HepG2 (cell line): Measurements from ENCODE around the gene ZNF217. TPM values are rescaled to one million over a fixed set of nuclear protein-coding genes. Genes with fewer than 3 reads are reported as not detected.

Source experiments
- CBX1 ChIP-seq: IDR thresholded peaks from one replicate; pipeline ENCODE4 v1.6.1; 2016; ENCODE audit warnings: antibody characterized with exemption, low read depth
- GTF2F1 ChIP-seq: fragments of 150-350 bp; IDR thresholded peaks from 2 replicates; pipeline ENCODE4 v1.6.1; 2014; ENCODE audit warnings: low read length
- MEF2D ChIP-seq: sonication (generic); formaldehyde crosslinking; IDR thresholded peaks from 2 replicates; pipeline ENCODE4 v1.5.1; 2020; ENCODE audit warnings: mild to moderate bottlenecking, missing genetic modification reagents
- PAXIP1 ChIP-seq: sonication (generic); formaldehyde crosslinking; conservative IDR thresholded peaks from 2 replicates; pipeline ENCODE4 v1.4.0; 2020; ENCODE audit warnings: mild to moderate bottlenecking, missing genetic modification reagents, moderate library complexity
- TEAD3 ChIP-seq: optimal IDR thresholded peaks from 2 replicates; pipeline ENCODE3; 2016; ENCODE audit warnings: borderline replicate concordance
- ZNF512 ChIP-seq: sonication (generic); formaldehyde crosslinking; IDR thresholded peaks from 2 replicates; pipeline ENCODE4 v1.4.0; 2020; ENCODE audit warnings: mild to moderate bottlenecking, missing genetic modification reagents
- ZNF749 ChIP-seq: sonication (generic); formaldehyde crosslinking; IDR thresholded peaks from 2 replicates; pipeline ENCODE4 v1.8.0; 2022; ENCODE audit warnings: mild to moderate bottlenecking, missing genetic modification reagents, moderate library complexity, borderline replicate concordance
- ZSCAN21 ChIP-seq: sonication (generic); formaldehyde crosslinking; IDR thresholded peaks from 2 replicates; pipeline ENCODE4 v1.8.0; 2022; ENCODE audit warnings: mild to moderate bottlenecking, missing genetic modification reagents, moderate library complexity, borderline replicate concordance
- polyA plus RNA-seq, 8 experiments: library from polyadenylated mRNA; depleted of rRNA in 3 of 8; stranded (reverse) in 7 of 8; unstranded in 1 of 8; fragments of >200 nt; fragmentation: Illumina TruSeq in 4 of 8; extraction: Trizol in 4 of 8; gene quantifications; 2 replicates each; pipeline versions ENCODE4 v1.2.1 to v1.2.3, GENCODE V29; 2011 to 2016; ENCODE audit warnings: low read depth in 4 of 8, missing spikeins in 1 of 8, mixed read lengths in 1 of 8; ENCODE audit not compliant: insufficient read depth in 1 of 8
- total RNA-seq, 5 experiments: library from RNA; depleted of rRNA; stranded (reverse); fragments of >200 nt; fragmentation: Illumina TruSeq; extraction: Trizol; gene quantifications; 2 replicates each; pipeline ENCODE4 v1.2.3, GENCODE V29; 2016; ENCODE audit warnings: low read depth in 1 of 5
- TF ChIP-seq, protein P1 (sequence below): sonication (generic); formaldehyde crosslinking; IDR thresholded peaks from one replicate; pipeline ENCODE4 v1.5.1; 2020; ENCODE audit warnings: mild to moderate bottlenecking, missing genetic modification reagents; ENCODE audit errors: not compliant biosample characterization
- TF ChIP-seq, protein P2 (sequence below): sonication (generic); formaldehyde crosslinking; IDR thresholded peaks from 2 replicates; pipeline ENCODE4 v1.5.1; 2020; ENCODE audit warnings: mild to moderate bottlenecking, missing genetic modification reagents, borderline replicate concordance
- TF ChIP-seq, protein P3 (sequence below): sonication (generic); formaldehyde crosslinking; IDR thresholded peaks from 2 replicates; pipeline ENCODE4 v1.8.1; 2022; ENCODE audit warnings: mild to moderate bottlenecking, missing genetic modification reagents

The ZNF217 gene
- total and polyA plus RNA-seq, 2 of the 13 experiments (the other 11 are each of a cell fraction or from before 2014, with no cell fraction given), result 22.3 to 29.8 TPM

DNA sequence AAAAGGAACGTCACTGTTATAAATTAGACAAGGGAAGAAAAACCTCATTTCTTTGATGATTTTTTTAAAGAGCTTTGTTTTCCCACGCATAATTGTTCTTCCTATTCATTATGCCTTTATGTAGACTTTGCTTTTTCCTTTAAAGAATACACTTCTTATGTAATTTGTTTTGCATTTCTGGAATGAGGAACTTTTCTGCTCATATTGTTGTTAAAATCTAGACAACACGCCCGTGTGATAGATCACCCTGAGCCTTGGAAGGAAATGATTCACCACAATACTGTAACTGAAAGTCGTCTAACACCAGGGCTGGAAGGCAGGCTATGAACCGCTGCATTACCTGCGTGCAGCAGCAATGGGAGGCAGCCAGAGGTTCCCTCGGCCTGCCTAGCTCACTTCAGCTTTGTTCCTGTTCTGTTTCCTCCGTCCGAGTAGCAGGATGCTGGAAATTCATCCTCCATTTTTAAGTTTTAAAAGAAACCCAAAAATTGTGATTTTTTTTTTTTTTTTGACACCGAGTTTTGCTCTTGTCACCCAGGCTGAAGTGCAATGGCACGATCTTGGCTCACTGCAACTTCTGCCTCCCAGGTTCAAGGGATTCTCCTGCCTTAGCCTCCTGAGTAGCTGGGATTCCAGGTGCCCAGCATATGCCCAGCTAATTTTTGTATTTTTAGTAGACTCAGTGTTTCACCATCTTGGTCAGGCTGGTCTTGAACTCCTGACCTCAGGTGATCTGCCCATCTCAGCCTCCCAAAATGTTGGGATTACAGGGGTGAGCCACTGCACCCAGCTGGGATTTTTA, 49.6 kb upstream of the ZNF217 start (continued):
- TF ChIP-seq, protein P1, sequence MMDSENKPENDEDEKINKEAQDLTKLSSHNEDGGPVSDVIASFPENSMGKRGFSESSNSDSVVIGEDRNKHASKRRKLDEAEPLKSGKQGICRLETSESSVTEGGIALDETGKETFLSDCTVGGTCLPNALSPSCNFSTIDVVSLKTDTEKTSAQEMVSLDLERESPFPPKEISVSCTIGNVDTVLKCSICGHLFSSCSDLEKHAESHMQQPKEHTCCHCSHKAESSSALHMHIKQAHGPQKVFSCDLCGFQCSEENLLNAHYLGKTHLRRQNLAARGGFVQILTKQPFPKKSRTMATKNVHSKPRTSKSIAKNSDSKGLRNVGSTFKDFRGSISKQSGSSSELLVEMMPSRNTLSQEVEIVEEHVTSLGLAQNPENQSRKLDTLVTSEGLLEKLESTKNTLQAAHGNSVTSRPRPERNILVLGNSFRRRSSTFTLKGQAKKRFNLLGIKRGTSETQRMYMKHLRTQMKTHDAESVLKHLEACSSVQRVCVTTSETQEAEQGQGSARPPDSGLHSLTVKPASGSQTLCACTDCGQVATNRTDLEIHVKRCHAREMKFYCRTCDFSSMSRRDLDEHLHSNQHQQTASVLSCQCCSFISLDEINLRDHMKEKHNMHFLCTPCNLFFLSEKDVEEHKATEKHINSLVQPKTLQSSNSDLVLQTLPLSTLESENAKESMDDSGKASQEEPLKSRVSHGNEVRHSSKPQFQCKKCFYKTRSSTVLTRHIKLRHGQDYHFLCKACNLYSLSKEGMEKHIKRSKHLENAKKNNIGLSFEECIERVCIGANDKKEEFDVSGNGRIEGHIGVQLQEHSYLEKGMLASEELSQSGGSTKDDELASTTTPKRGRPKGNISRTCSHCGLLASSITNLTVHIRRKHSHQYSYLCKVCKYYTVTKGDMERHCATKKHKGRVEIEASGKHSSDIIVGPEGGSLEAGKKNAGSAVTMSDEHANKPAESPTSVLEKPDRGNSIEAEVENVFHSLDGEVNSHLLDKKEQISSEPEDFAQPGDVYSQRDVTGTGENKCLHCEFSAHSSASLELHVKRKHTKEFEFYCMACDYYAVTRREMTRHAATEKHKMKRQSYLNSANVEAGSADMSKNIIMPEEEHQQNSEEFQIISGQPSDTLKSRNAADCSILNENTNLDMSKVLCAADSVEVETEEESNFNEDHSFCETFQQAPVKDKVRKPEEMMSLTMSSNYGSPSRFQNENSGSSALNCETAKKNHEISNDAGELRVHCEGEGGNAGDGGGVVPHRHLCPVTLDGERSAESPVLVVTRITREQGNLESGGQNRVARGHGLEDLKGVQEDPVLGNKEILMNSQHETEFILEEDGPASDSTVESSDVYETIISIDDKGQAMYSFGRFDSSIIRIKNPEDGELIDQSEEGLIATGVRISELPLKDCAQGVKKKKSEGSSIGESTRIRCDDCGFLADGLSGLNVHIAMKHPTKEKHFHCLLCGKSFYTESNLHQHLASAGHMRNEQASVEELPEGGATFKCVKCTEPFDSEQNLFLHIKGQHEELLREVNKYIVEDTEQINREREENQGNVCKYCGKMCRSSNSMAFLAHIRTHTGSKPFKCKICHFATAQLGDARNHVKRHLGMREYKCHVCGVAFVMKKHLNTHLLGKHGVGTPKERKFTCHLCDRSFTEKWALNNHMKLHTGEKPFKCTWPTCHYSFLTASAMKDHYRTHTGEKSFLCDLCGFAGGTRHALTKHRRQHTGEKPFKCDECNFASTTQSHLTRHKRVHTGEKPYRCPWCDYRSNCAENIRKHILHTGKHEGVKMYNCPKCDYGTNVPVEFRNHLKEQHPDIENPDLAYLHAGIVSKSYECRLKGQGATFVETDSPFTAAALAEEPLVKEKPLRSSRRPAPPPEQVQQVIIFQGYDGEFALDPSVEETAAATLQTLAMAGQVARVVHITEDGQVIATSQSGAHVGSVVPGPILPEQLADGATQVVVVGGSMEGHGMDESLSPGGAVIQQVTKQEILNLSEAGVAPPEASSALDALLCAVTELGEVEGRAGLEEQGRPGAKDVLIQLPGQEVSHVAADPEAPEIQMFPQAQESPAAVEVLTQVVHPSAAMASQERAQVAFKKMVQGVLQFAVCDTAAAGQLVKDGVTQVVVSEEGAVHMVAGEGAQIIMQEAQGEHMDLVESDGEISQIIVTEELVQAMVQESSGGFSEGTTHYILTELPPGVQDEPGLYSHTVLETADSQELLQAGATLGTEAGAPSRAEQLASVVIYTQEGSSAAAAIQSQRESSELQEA, result peak; percentile 73
- TF ChIP-seq ZNF749 (CRISPR knock-in tag), result peak; percentile 80; the same call in 1 of the 2 replicates
- TF ChIP-seq GTF2F1, result no peak
- TF ChIP-seq, protein P2, sequence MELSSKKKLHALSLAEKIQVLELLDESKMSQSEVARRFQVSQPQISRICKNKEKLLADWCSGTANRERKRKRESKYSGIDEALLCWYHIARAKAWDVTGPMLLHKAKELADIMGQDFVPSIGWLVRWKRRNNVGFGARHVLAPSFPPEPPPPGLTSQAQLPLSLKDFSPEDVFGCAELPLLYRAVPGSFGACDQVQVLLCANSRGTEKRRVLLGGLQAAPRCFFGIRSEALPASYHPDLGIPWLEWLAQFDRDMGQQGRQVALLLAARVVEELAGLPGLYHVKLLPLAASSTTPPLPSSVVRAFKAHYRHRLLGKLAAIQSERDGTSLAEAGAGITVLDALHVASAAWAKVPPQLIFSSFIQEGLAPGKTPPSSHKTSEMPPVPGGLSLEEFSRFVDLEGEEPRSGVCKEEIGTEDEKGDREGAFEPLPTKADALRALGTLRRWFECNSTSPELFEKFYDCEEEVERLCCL (CRISPR knock-in tag), result 0 out of 2 replicates have a peak, but pooled peaks have one; percentile 49
- TF ChIP-seq MEF2D (CRISPR knock-in tag), result peak; percentile 43; the same call in 1 of the 2 replicates
- TF ChIP-seq PAXIP1, result peak; percentile 74
- TF ChIP-seq TEAD3 (CRISPR knock-in tag), result peak; percentile 28
- TF ChIP-seq, protein P3, sequence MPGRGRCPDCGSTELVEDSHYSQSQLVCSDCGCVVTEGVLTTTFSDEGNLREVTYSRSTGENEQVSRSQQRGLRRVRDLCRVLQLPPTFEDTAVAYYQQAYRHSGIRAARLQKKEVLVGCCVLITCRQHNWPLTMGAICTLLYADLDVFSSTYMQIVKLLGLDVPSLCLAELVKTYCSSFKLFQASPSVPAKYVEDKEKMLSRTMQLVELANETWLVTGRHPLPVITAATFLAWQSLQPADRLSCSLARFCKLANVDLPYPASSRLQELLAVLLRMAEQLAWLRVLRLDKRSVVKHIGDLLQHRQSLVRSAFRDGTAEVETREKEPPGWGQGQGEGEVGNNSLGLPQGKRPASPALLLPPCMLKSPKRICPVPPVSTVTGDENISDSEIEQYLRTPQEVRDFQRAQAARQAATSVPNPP, result peak; percentile 13; the same call in 1 of the 2 replicates
- no peak for TF ChIP-seq CBX1
- TF ChIP-seq ZNF512 (CRISPR knock-in tag), result peak; percentile 91; the same call in 1 of the 2 replicates
- peak; percentile 72; the same call in 1 of the 2 replicates for TF ChIP-seq ZSCAN21 (CRISPR knock-in tag)
